Gastrocnemius medialis (tissue), 4 donors: ENCODE data around the gene RYR3. TPM values are rescaled to one million over a fixed set of nuclear protein-coding genes. Genes with fewer than 3 reads are reported as not detected.
A peak's percentile ranks its signal among the peaks of the same experiment; 100 is the strongest.

Source experiments
- ATAC-seq, 2 donors: fragments of 150-250 bp; one replicate each; pipeline ENCODE4 v1.9.1; 2016
- DNase-seq, 2 donors: peaks; one replicate each; pipeline ENCODE4 v3.0.0-alpha.2; 2019
- H3K27ac ChIP-seq, 4 donors: fragments of 200-600 bp; sonication (generic); 1 replicate in 1 of 4; 2 replicates in 3 of 4; pipeline ENCODE4 v1.5.1; 2016 to 2018; ENCODE audit warnings: mild to moderate bottlenecking in 2 of 4, moderate library complexity in 1 of 4
- H3K27me3 ChIP-seq, 3 donors: fragments of 200-600 bp; sonication (generic) in 2 of 3; 1 replicate in 1 of 3; 2 replicates in 2 of 3; pipeline versions ENCODE4 v1.5.1 to v1.6.0; 2016 to 2019; ENCODE audit warnings: mild to moderate bottlenecking in 1 of 3, moderate library complexity in 1 of 3
- H3K36me3 ChIP-seq, 2 donors: fragments of 200-600 bp; sonication (generic) in 1 of 2; one replicate each; pipeline ENCODE4 v1.5.1; 2017 to 2018
- H3K4me1 ChIP-seq, 2 donors: fragments of 200-600 bp; sonication (generic) in 1 of 2; one replicate each; pipeline ENCODE4 v1.5.1; 2016 to 2017; ENCODE audit warnings: mild to moderate bottlenecking in 2 of 2
- H3K4me3 ChIP-seq, 4 donors: fragments of 200-600 bp; sonication (generic) in 3 of 4; 1 replicate in 1 of 4; 2 replicates in 3 of 4; pipeline ENCODE4 v1.5.1; 2016 to 2019; ENCODE audit warnings: mild to moderate bottlenecking in 2 of 4
- H3K9me3 ChIP-seq, 3 donors: fragments of 200-600 bp; sonication (generic) in 2 of 3; 1 replicate in 1 of 3; 2 replicates in 2 of 3; pipeline ENCODE4 v1.5.1; 2016 to 2019
- POLR2A ChIP-seq, 2 donors: fragments of 450-650 bp; IDR thresholded peaks; one replicate each; pipeline ENCODE4 v1.6.1; 2017; ENCODE audit warnings: antibody characterized with exemption in 2 of 2, mild to moderate bottlenecking in 2 of 2, moderate library complexity in 2 of 2
- in situ Hi-C, 4 donors: fragments of 200-750 bp; cut with MboI; loops; one replicate each; pipeline versions ENCODE4 v1.15.0 to v1.8.0; 2017; ENCODE audit warnings: low sequenced_read_pairs in 4 of 4
- intact Hi-C: fragments of 100-400 bp; cut with DNase I; formaldehyde crosslinking; loops from one replicate; pipeline ENCODE4 v1.15.1; 2023; ENCODE audit warnings: low total_unique reads
- total RNA-seq, 4 donors: library from RNA; depleted of rRNA; stranded (reverse); fragments of >200 nt; gene quantifications; one replicate each; pipeline versions ENCODE4 v1.1.0 to v1.2.3, GENCODE V29; 2016
- TF ChIP-seq, protein P1 (sequence below), 5 experiments: fragments of 450-650 bp in 3 of 5; fragments of 200-600 bp in 2 of 5; sonication (generic) in 2 of 5; IDR thresholded peaks in 4 of 5; conservative IDR thresholded peaks in 1 of 5; 1 replicate in 4 of 5; 2 replicates in 1 of 5; pipeline ENCODE4 v1.5.1; 2016 to 2019; ENCODE audit warnings: antibody characterized with exemption in 5 of 5, mild to moderate bottlenecking in 3 of 5, moderate library complexity in 3 of 5

Gene RYR3
- total RNA-seq, 4 donors from 2014 or later: 7.6 to 30.9 (median 20.6) TPM

DNA sequence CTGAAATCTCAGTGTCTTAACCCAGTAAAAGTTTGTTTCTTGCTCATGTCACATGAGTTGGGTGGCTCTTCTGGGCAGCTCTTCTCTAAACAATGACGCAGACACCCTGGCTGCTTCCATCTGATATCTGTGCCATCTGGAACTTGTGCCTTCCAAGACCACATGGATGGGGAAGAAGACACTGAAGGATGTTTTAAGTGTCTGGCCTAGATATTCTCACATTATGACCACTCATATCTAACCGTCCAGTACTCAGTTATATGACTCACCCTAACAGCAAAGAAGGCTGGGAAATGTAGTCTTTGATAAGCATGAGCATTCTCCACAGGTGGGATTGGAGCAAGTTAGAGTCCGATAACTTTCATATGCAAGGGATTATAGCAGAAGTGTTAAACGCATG lies 66.4 kb downstream of the RYR3 start:
- TF ChIP-seq, protein P1, sequence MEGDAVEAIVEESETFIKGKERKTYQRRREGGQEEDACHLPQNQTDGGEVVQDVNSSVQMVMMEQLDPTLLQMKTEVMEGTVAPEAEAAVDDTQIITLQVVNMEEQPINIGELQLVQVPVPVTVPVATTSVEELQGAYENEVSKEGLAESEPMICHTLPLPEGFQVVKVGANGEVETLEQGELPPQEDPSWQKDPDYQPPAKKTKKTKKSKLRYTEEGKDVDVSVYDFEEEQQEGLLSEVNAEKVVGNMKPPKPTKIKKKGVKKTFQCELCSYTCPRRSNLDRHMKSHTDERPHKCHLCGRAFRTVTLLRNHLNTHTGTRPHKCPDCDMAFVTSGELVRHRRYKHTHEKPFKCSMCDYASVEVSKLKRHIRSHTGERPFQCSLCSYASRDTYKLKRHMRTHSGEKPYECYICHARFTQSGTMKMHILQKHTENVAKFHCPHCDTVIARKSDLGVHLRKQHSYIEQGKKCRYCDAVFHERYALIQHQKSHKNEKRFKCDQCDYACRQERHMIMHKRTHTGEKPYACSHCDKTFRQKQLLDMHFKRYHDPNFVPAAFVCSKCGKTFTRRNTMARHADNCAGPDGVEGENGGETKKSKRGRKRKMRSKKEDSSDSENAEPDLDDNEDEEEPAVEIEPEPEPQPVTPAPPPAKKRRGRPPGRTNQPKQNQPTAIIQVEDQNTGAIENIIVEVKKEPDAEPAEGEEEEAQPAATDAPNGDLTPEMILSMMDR (IDR thresholded peaks at IDR 0.05 in 4 of 5, conservative IDR thresholded peaks at IDR 0.05 in 1 of 5): no peak
- TF ChIP-seq POLR2A (IDR thresholded peaks at IDR 0.05): no peak
- intact Hi-C loops (no loop called here), in situ Hi-C loops (no loop called here)
- H3K4me1 ChIP-seq: peaks cover 12 to 19% of the 10 kb centered on the region in 2 donors
- ATAC-seq: peak; percentile 55
- peak overlapping the region in 3 of 4 donors; percentile 36 to 61 (median 54) for H3K27ac ChIP-seq
- no peaks in the 10 kb centered on the region for H3K9me3 ChIP-seq
- DNase-seq: no peak
- no peak overlapping the region for H3K4me3 ChIP-seq
- no peaks in the 10 kb centered on the region for H3K27me3 ChIP-seq
- H3K36me3 ChIP-seq: no peaks in the 10 kb centered on the region

DNA sequence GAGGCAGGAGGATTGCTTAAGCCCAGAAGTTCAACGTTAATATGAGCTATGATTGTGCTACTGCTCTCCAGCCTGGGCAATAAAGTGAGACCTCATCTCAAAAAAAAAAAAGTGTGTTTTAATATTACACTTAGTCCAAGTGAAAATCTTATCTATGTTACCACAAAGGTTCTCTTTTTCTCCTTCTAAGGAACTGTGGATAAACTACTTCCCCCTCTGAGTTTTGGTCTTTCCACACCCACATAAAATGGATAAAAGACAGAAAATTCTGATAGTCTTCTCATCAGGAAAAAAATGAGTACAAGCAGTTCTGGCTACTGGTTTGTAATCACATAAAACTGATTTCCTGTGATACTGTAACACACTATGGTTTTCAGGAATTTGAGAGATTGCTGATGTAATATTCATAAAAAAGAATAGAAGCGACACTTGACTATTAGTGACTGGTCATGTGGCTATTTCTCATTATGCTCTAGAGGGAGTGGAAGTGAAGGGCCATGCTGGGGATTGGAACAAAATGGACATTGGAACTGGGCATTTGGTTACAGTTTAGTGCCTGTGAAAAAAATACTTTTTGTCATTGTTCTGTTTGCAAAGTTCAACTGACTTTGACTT lies 68.2 kb downstream of the RYR3 start:
- ATAC-seq: no peak
- no peak for DNase-seq
- peaks cover 12 to 19% of the 10 kb centered on the region in 2 donors for H3K4me1 ChIP-seq
- no peaks in the 10 kb centered on the region for H3K27me3 ChIP-seq
- H3K4me3 ChIP-seq: no peak overlapping the region
- intact Hi-C loops (no loop called here), in situ Hi-C loops (no loop called here)
- no peak overlapping the region for H3K27ac ChIP-seq
- no peaks in the 10 kb centered on the region for H3K36me3 ChIP-seq
- no peak for TF ChIP-seq POLR2A (IDR thresholded peaks at IDR 0.05)
- TF ChIP-seq, protein P1 (IDR thresholded peaks at IDR 0.05 in 4 of 5, conservative IDR thresholded peaks at IDR 0.05 in 1 of 5): no peak
- no peaks in the 10 kb centered on the region for H3K9me3 ChIP-seq

DNA sequence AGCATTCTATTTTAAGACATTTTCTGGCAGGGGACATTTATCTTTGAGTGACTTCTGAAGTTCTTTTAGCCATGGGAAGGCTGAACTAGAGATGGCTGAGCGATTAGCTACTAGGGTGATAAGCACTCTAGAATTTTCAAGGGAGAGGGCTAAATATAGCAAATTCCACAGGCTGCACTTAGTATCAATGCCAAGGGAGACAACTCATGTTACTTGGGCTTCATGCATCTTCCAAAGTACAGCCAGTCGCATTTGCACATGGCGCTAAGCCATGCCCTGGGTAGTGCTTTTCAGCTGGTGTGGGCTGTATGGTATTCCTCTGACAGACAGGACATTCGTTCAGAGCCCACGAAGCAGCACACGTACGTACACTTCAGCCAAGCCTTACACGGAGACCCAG lies 69.6 kb downstream of the RYR3 start:
- intact Hi-C loops: no loop called here
- ATAC-seq (peak; percentile 84 to 92), DNase-seq (peak in 1 of 2 donors; percentile 74)
- Histone ChIP-seq H3K4me1 (peaks cover 12 to 19% of the 10 kb centered on the region in 2 donors), H3K27me3 (no peaks in the 10 kb centered on the region), H3K27ac (peak overlapping the region in 3 of 4 donors; percentile 59 to 68 (median 66)), H3K36me3 (no peaks in the 10 kb centered on the region), H3K4me3 (no peak overlapping the region), H3K9me3 (no peaks in the 10 kb centered on the region)
- in situ Hi-C loops: no loop called here
- no peak for TF ChIP-seq POLR2A (IDR thresholded peaks at IDR 0.05)
- TF ChIP-seq, protein P1 (IDR thresholded peaks at IDR 0.05 in 4 of 5, conservative IDR thresholded peaks at IDR 0.05 in 1 of 5): no peak

DNA sequence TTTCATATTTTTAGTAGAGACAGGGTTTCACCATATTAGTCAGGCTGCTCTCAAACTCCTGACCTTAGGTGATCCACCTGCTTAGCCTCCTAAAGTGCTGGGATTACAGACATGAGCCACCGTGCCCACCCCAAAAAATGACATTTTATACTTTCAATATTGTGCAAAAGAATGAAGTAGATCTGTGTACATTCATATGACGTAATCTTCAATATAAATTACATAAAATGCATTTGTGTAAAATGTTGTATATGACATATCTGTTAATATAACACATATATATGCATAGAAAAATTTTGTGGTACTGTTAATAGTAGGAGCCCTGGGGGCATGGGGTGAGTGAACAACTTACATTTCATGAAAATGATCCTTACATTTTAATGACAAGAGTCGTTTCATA lies 71.7 kb downstream of the RYR3 start:
- Histone ChIP-seq H3K27ac (no peak overlapping the region), H3K27me3 (no peaks in the 10 kb centered on the region), H3K9me3 (no peaks in the 10 kb centered on the region), H3K36me3 (no peaks in the 10 kb centered on the region), H3K4me1 (peaks cover 12 to 16% of the 10 kb centered on the region in 2 donors), H3K4me3 (no peak overlapping the region)
- intact Hi-C loops: no loop called here
- ATAC-seq (no peak), DNase-seq (no peak)
- TF ChIP-seq POLR2A (IDR thresholded peaks at IDR 0.05): no peak
- TF ChIP-seq, protein P1 (IDR thresholded peaks at IDR 0.05 in 4 of 5, conservative IDR thresholded peaks at IDR 0.05 in 1 of 5): no peak
- in situ Hi-C loops: no loop called here

DNA sequence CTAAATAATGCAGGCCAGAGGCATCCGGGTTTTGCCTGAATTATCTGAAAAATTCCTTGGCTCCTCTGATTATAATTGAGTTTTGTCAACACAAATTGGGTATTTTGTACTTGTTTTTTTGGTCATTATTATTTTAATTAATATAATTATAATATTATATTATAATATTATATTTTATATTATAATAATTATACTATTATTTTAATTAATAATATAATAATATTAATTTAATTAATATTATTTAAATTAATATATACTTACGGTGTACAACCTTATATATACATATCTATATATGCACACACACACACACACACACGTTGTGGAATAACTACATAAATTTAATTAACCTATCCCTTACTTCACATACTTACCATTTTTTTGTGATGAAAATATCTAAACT lies 73.5 kb downstream of the RYR3 start:
- in situ Hi-C loops (no loop called here), intact Hi-C loops (no loop called here)
- Histone ChIP-seq H3K4me1 (peaks cover 11 to 12% of the 10 kb centered on the region in 2 donors), H3K36me3 (no peaks in the 10 kb centered on the region), H3K4me3 (no peak overlapping the region), H3K27ac (no peak overlapping the region), H3K27me3 (no peaks in the 10 kb centered on the region), H3K9me3 (no peaks in the 10 kb centered on the region)
- DNase-seq: no peak
- TF ChIP-seq, protein P1 (IDR thresholded peaks at IDR 0.05 in 4 of 5, conservative IDR thresholded peaks at IDR 0.05 in 1 of 5): no peak
- no peak for TF ChIP-seq POLR2A (IDR thresholded peaks at IDR 0.05)
- ATAC-seq: no peak
